HG03280 (cell line): ENCODE results near the gene MEGF6.
"Not testable (repeated sequence)": the region's sequence is repeated elsewhere in the genome, so short reads cannot be mapped to it uniquely, and the experiment has no call there.

Experiments used
- ATAC-seq: cut with Tn5 transposase; IDR thresholded peaks from one replicate; pipeline ENCODE4 v1.9.1; 2021; ENCODE audit warnings: mild to moderate bottlenecking, moderate library complexity; ENCODE audit not compliant: unreplicated experiment

The MEGF6 gene

DNA sequence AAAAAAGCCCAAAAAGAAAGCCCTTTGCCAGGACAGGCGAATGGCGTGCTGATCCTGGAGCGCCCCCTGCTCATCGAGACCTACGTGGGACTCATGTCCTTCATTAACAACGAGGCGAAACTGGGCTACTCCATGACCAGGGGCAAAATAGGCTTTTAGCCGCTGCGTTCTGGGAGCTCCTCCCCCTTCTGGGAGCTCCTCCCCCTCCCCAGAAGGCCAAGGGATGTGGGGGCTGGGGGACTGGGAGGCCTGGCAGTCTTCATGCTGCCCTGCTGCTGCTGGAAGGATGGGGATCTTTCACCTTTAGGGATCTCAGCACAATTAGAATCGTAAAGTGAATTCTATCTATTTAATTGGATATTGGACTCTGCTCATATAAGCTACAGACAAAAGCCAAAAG, 17.1 kb upstream of the MEGF6 start:
- ATAC-seq: no peak

GRCh38 chr1:3627515-3628253, 16.4 kb upstream of the MEGF6 start:
- no peak for ATAC-seq

DNA sequence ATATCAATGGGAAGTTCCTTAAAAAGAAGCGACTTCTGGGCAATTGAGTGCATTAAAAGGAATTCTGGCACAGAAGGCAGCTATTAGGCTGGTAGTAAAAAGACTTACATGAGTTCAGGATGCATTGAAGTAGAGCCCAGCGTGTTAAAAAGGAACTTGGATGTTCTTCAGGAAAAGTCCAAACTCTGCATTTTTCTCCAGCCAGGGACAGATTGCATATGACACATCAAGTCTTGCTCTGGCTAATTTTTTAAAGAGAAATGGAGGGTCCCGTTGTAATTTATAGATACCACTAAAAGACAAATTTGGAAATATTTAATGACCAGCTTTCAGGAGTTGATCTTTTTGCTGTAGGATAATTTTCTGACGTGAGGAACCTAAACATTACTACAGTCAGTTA, 14.7 kb upstream of the MEGF6 start:
- no peak for ATAC-seq

- peak; percentile 17 for ATAC-seq
These were observed 14.0 kb upstream of the MEGF6 start for GRCh38 chr1:3625151-3625907.

- peak; percentile 93 for ATAC-seq
These were observed 13.2 kb upstream of the MEGF6 start, which contains the start of gene TPRG1L for GRCh38 chr1:3624200-3625136. Gene TPRG1L, plus strand, starts transcription at chr1:3625015. Its CDS starts 58 bp downstream, at chr1:3625073.

- ATAC-seq: no peak
These were observed 12.3 kb upstream of the MEGF6 start for GRCh38 chr1:3623441-3624199.

DNA sequence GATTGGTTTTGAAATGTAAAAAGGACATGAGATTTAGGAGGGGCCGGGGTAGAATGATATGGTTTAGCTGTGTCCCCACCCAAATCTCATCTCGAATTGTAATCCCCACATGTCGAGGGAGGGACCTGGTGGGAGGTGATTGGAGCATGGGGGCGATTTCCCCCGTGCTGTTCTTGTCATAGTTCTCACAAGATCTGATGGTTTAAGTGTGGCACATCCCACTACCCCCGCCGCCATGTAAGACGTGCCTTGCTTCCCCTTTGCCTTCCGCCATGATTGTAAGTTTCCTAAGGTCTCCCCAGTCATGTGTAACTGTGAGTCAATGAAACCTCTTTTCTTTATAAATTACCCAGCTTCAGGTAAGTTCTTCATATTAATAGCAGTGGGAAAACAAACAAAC, 10.8 kb upstream of the MEGF6 start:
- not testable (repeated sequence) for ATAC-seq

GRCh38 chr1:3621151-3621671, 9.9 kb upstream of the MEGF6 start:
- not testable (repeated sequence) for ATAC-seq

DNA sequence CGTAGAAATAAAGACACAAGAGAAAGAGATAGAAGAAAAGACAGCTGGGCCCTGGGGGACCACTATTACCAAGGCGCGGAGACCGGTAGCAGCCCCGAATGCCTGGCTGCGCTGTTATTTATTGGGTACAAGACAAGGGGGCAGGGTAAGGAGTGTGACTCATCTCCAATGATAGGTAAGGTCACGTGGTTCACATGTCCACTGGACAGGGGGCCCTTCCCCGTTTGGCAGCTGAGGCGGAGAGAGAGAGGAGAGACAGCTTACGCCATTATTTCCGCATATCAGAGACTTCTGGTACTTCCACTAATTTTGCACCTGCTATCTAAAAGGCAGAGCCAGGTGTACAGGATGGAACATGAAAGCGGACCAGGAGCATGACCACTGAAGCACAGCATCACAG, 9.4 kb upstream of the MEGF6 start:
- no peak for ATAC-seq

GRCh38 chr1:3618881-3619671, 7.8 kb upstream of the MEGF6 start:
- ATAC-seq: peak; percentile 60

- no peak for ATAC-seq
These were observed 7.2 kb upstream of the MEGF6 start for GRCh38 chr1:3618531-3618880.

DNA sequence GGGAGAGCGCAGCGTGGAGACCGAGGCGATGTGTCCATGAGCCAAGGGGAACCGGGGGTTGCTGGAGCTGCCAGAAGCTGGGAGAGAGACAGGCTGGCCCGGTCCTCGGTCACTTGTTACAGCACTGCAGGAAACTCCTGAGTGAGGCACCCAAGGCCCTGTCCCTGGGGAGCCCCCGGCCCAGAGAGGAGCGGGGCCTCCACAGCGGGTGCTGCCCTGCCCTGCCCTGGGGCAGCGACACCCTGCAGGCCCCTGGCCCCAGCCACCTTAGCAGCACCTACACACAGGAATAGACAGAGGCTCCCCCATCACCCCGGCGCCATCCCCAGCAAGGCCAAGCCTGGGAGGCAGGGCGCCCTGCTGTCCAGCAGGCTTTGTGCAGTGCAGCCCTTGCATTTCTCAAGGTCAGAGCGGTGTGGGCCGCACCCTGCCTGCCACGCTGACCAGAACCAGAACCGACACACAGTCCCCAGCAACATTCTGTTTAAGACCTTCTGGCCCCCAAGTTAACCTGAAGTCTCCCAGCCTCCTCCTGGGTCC, 6.6 kb upstream of the MEGF6 start:
- ATAC-seq: no peak

GRCh38 chr1:3616861-3617260, 5.6 kb upstream of the MEGF6 start:
- ATAC-seq: no peak

- no peak for ATAC-seq
These were observed 3.7 kb upstream of the MEGF6 start for GRCh38 chr1:3614755-3615742.

DNA sequence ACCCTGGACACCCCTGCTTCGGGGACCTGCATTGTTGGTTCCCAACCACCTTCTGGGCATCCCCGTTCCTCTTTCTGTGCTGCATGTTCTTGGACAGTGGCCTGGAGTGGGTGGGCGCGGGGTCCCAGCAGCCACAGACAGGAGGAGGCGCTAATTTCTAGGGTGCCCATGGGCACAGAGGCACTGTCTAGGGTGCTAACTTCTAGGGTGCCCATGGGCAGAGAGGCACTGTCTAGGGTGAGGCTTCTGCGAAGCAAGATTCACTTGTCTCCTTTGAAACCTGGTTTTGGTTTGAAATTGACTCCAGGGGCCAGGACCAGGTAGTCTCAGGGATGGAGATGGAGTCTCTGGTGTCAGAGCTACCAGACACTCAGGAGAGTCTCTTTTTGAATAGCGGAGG, 815 bp upstream of the MEGF6 start:
- no peak for ATAC-seq

DNA sequence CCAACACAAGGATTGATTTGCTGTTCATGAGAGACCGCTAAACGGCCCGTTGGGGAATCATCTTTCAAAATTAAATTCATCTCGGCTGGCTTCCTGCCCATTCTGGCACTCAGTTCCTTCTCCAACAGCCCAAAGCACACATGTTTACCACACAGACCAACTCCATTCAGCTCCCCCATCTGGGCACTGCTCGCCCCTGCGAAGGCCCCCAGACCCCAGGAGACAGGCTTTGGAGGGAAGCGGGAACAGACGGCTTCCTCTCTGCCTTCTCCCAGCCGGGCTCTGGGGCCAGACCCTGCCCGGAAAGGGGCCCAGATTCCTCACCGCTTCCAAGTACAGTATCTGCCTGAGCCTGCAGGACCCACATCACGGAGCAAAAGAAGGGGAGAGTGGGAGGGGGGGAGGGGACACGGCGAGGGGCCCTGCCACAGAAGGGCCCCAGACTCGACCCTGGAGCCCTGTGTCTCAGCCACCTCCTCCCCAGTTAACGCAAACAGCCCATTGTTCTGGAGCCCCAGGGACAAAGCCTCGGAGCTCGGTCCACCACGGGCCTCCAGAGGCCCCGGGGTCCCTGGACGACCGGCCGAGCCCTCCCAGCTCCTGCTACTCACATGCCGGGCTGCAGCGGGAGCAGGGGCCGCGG, 660 bp downstream of the MEGF6 start:
- ATAC-seq: no peak

- ATAC-seq: no peak
These were observed 1.4 kb downstream of the MEGF6 start for GRCh38 chr1:3609769-3610526.
